Fibroblast of lung (primary cell): ENCODE data around the gene SLC6A11. TPM values are rescaled to one million over a fixed set of nuclear protein-coding genes. Genes with fewer than 3 reads are reported as not detected.

Experiments
- DNase-seq, 2 donors: peaks; one replicate each; pipeline versions ENCODE4 v3.0.0 to v3.0.0-alpha.2; 2010; ENCODE audit warnings: low read depth in 2 of 2
- H2AFZ ChIP-seq: 2 replicates; pipeline ENCODE4 v1.5.1; 2012; ENCODE audit warnings: low read length, control low read depth, inconsistent platforms
- H3K27ac ChIP-seq: 2 replicates; pipeline ENCODE4 v1.5.1; 2011; ENCODE audit warnings: low read length, control low read depth; ENCODE audit not compliant: insufficient read depth
- H3K27me3 ChIP-seq: 2 replicates; pipeline ENCODE4 v1.5.1; 2011; ENCODE audit warnings: mild to moderate bottlenecking, low read length; ENCODE audit not compliant: control insufficient read depth, insufficient read depth
- H3K36me3 ChIP-seq: 2 replicates; pipeline ENCODE4 v1.5.1; 2011; ENCODE audit warnings: low read length; ENCODE audit not compliant: control insufficient read depth, insufficient read depth
- H3K4me1 ChIP-seq: 2 replicates; pipeline ENCODE4 v1.5.1; 2011; ENCODE audit warnings: low read length; ENCODE audit not compliant: control insufficient read depth, insufficient read depth; ENCODE audit errors: extremely low read depth
- H3K4me2 ChIP-seq: 2 replicates; pipeline ENCODE4 v1.5.1; 2011; ENCODE audit warnings: low read length, control low read depth; ENCODE audit not compliant: insufficient read depth; ENCODE audit errors: extremely low read depth
- H3K4me3 ChIP-seq, 4 experiments: fragments of 200-600 bp in 1 of 4; sonication (generic) in 1 of 4; replicated peaks in 1 of 4; 2 replicates each; pipeline ENCODE4 v1.5.1; 2011 to 2016; ENCODE audit warnings: low read length in 4 of 4, low read depth in 3 of 4, mild to moderate bottlenecking in 3 of 4, control low read depth in 2 of 4, inconsistent platforms in 1 of 4, mixed read lengths in 1 of 4; ENCODE audit not compliant: insufficient read depth in 1 of 4; ENCODE audit errors: control extremely low read depth in 1 of 4
- H3K79me2 ChIP-seq: 2 replicates; pipeline ENCODE4 v1.5.1; 2012; ENCODE audit warnings: mild to moderate bottlenecking, low read length, inconsistent platforms; ENCODE audit not compliant: control insufficient read depth, insufficient read depth
- H3K9ac ChIP-seq: 2 replicates; pipeline ENCODE4 v1.5.1; 2011; ENCODE audit warnings: mild to moderate bottlenecking, low read length, control low read depth; ENCODE audit not compliant: insufficient read depth
- H3K9me3 ChIP-seq: 2 replicates; pipeline ENCODE4 v1.5.1; 2012; ENCODE audit warnings: low read depth, low read length; ENCODE audit not compliant: control insufficient read depth, insufficient read depth
- H4K20me1 ChIP-seq: 2 replicates; pipeline ENCODE4 v1.5.1; 2011; ENCODE audit warnings: low read length; ENCODE audit not compliant: control insufficient read depth, insufficient read depth; ENCODE audit errors: extremely low read depth
- EZH2 ChIP-seq: IDR thresholded peaks from 2 replicates; pipeline ENCODE4 v1.5.1; 2012; ENCODE audit warnings: low read length, control low read depth, mild to moderate bottlenecking; ENCODE audit errors: missing control alignments
- polyA plus RNA-seq, 2 donors: library from polyadenylated mRNA; depleted of rRNA in 1 of 2; stranded (reverse) in 1 of 2; unstranded in 1 of 2; fragments of >200 nt; gene quantifications; 2 replicates each; pipeline ENCODE4 v1.2.1, GENCODE V29; 2011 to 2012; ENCODE audit warnings: missing spikeins in 1 of 2
- total RNA-seq: library from RNA; depleted of rRNA; stranded (reverse); fragments of >200 nt; gene quantifications from 2 replicates; pipeline ENCODE4 v1.2.1, GENCODE V29; 2014
- TF ChIP-seq, protein P1 (sequence below), 2 donors: IDR thresholded peaks in 1 of 2; conservative IDR thresholded peaks in 1 of 2; 1 replicate in 1 of 2; 2 replicates in 1 of 2; pipeline ENCODE4 v1.5.1; 2011 to 2012; ENCODE audit warnings: low read length in 2 of 2, control low read depth in 1 of 2, inconsistent platforms in 1 of 2, low read depth in 1 of 2, mild to moderate bottlenecking in 1 of 2

Gene SLC6A11
- total and polyA plus RNA-seq, 2 donors (not counting 1 experiment from before 2014, with no cell fraction given), result 0.05 TPM; not detected in 1

DNA sequence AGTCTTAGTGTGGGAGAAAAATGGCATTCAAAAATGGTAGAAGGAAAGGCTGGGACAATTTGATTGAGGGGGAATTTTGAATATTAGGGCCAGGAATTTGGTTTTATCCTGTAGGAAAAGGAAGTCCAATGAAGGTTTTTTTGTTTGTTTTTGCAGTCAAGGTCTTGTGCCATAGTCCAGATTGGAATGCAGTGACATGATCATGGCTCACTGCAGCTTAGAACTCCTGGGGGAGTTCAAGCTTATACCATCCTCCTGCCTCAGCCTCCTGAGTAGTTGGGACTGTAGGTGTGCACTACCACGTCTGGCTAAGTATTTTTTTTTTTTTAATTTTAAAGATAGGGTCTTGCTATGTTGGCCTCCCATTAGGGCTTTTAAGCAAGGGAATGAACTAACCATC, 2.6 kb upstream of the SLC6A11 start:
- Histone ChIP-seq H3K4me1 (no peaks in the 10 kb centered on the region), H3K4me2 (no peak overlapping the region), H2AFZ (no peak overlapping the region), H3K9ac (no peak overlapping the region), H3K36me3 (no peaks in the 10 kb centered on the region), H3K4me3 (no peak overlapping the region), H3K27me3 (peaks cover 3% of the 10 kb centered on the region), H3K9me3 (no peaks in the 10 kb centered on the region), H3K79me2 (no peaks in the 10 kb centered on the region), H3K27ac (no peak overlapping the region), H4K20me1 (no peaks in the 10 kb centered on the region)
- DNase-seq, result no peak
- no peak for TF ChIP-seq EZH2
- TF ChIP-seq, protein P1, sequence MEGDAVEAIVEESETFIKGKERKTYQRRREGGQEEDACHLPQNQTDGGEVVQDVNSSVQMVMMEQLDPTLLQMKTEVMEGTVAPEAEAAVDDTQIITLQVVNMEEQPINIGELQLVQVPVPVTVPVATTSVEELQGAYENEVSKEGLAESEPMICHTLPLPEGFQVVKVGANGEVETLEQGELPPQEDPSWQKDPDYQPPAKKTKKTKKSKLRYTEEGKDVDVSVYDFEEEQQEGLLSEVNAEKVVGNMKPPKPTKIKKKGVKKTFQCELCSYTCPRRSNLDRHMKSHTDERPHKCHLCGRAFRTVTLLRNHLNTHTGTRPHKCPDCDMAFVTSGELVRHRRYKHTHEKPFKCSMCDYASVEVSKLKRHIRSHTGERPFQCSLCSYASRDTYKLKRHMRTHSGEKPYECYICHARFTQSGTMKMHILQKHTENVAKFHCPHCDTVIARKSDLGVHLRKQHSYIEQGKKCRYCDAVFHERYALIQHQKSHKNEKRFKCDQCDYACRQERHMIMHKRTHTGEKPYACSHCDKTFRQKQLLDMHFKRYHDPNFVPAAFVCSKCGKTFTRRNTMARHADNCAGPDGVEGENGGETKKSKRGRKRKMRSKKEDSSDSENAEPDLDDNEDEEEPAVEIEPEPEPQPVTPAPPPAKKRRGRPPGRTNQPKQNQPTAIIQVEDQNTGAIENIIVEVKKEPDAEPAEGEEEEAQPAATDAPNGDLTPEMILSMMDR (conservative IDR thresholded peaks at IDR 0.05 in 1 of 2, IDR thresholded peaks at IDR 0.05 in 1 of 2; ENCODE audit: low read depth in 1 of 2, low read length in 2 of 2), result no peak

GRCh38 chr3:10814623-10815022, 1.4 kb upstream of the SLC6A11 start:
- H3K4me3 ChIP-seq, result no peak overlapping the region
- H3K4me1 ChIP-seq, result no peaks in the 10 kb centered on the region
- H3K4me2 ChIP-seq, result no peak overlapping the region
- no peaks in the 10 kb centered on the region for H3K9me3 ChIP-seq
- TF ChIP-seq, protein P1 (conservative IDR thresholded peaks at IDR 0.05 in 1 of 2, IDR thresholded peaks at IDR 0.05 in 1 of 2; ENCODE audit: low read depth in 1 of 2, low read length in 2 of 2), result no peak
- no peak for TF ChIP-seq EZH2
- H3K36me3 ChIP-seq, result no peaks in the 10 kb centered on the region
- H3K79me2 ChIP-seq, result no peaks in the 10 kb centered on the region
- no peak for DNase-seq
- no peaks in the 10 kb centered on the region for H4K20me1 ChIP-seq
- H3K27me3 ChIP-seq, result peaks cover 3% of the 10 kb centered on the region
- H2AFZ ChIP-seq, result no peak overlapping the region
- no peak overlapping the region for H3K9ac ChIP-seq
- H3K27ac ChIP-seq, result no peak overlapping the region

- no peaks in the 10 kb centered on the region for H3K9me3 ChIP-seq
- H2AFZ ChIP-seq, result no peak overlapping the region
- no peak for DNase-seq
- peaks cover 3% of the 10 kb centered on the region for H3K27me3 ChIP-seq
- no peaks in the 10 kb centered on the region for H4K20me1 ChIP-seq
- no peak overlapping the region for H3K9ac ChIP-seq
- no peak for TF ChIP-seq EZH2
- TF ChIP-seq, protein P1 (conservative IDR thresholded peaks at IDR 0.05 in 1 of 2, IDR thresholded peaks at IDR 0.05 in 1 of 2; ENCODE audit: low read depth in 1 of 2, low read length in 2 of 2), result no peak
- H3K79me2 ChIP-seq, result no peaks in the 10 kb centered on the region
- no peaks in the 10 kb centered on the region for H3K4me1 ChIP-seq
- H3K4me3 ChIP-seq, result no peak overlapping the region
- H3K27ac ChIP-seq, result no peak overlapping the region
- H3K4me2 ChIP-seq, result no peak overlapping the region
- no peaks in the 10 kb centered on the region for H3K36me3 ChIP-seq
Measured at GRCh38 chr3:10815487-10815886, 541 bp upstream of the SLC6A11 start.
